GM23338 (cell line): ENCODE measurements around the gene PP2D1. TPM values are rescaled to one million over a fixed set of nuclear protein-coding genes. Genes with fewer than 3 reads are reported as not detected.

Experiments
- ATAC-seq: fragments of 200-7000 bp; cut with Tn5 transposase; 3 replicates; pipeline ENCODE4 v1.9.1; 2020
- DNase-seq: peaks from one replicate; pipeline ENCODE4 v3.0.0-alpha.2; 2015; ENCODE audit warnings: low spot score
- H2AFZ ChIP-seq: fragments of 200-600 bp; sonication (generic); 2 replicates; pipeline ENCODE4 v1.8.0; 2016; ENCODE audit warnings: antibody characterized with exemption, mild to moderate bottlenecking, moderate library complexity
- H3F3A ChIP-seq: fragments of 200-600 bp; sonication (generic); replicated peaks from 2 replicates; pipeline ENCODE4 v1.8.0; 2017; ENCODE audit warnings: antibody characterized with exemption, mixed run types, low read depth
- H3K27ac ChIP-seq: fragments of 200-600 bp; sonication (generic); 2 replicates; pipeline ENCODE4 v1.6.1; 2016; ENCODE audit warnings: low read depth
- H3K27me3 ChIP-seq: fragments of 200-600 bp; sonication (generic); 2 replicates; pipeline ENCODE4 v1.8.0; 2016; ENCODE audit warnings: mild to moderate bottlenecking, mixed run types, moderate library complexity; ENCODE audit not compliant: insufficient read depth
- H3K36me3 ChIP-seq: fragments of 200-600 bp; sonication (generic); 2 replicates; pipeline ENCODE4 v1.8.0; 2016; ENCODE audit warnings: mild to moderate bottlenecking; ENCODE audit not compliant: insufficient read depth
- H3K4me1 ChIP-seq: fragments of 200-600 bp; sonication (generic); 2 replicates; pipeline ENCODE4 v1.8.0; 2016; ENCODE audit warnings: mild to moderate bottlenecking, moderate library complexity; ENCODE audit not compliant: insufficient read depth
- H3K4me2 ChIP-seq: fragments of 200-600 bp; sonication (generic); 2 replicates; pipeline ENCODE4 v1.7.1; 2017; ENCODE audit warnings: mixed run types
- H3K4me3 ChIP-seq: fragments of 200-600 bp; sonication (generic); 2 replicates; pipeline ENCODE4 v1.6.1; 2016; ENCODE audit warnings: mixed run types
- H3K79me2 ChIP-seq: fragments of 200-600 bp; sonication (generic); replicated peaks from 2 replicates; pipeline ENCODE4 v1.8.0; 2017; ENCODE audit warnings: mild to moderate bottlenecking; ENCODE audit not compliant: insufficient read depth
- H3K9me2 ChIP-seq: fragments of 200-600 bp; sonication (generic); 2 replicates; pipeline ENCODE4 v1.8.0; 2017; ENCODE audit not compliant: insufficient read depth
- H4K20me1 ChIP-seq: fragments of 200-600 bp; sonication (generic); replicated peaks from 2 replicates; pipeline ENCODE4 v1.8.0; 2017; ENCODE audit warnings: mild to moderate bottlenecking; ENCODE audit not compliant: insufficient read depth
- H3K27ac Mint-ChIP-seq: 2 replicates; pipeline ENCODE4 v1.8.0; 2020; ENCODE audit warnings: inconsistent platforms, mild to moderate bottlenecking, moderate library complexity, mixed read lengths
- H3K27me3 Mint-ChIP-seq: 3 replicates; pipeline ENCODE4 v1.8.0; 2022; ENCODE audit warnings: low read depth, mild to moderate bottlenecking, moderate library complexity, mixed read lengths, inconsistent platforms; ENCODE audit not compliant: insufficient read depth, poor library complexity
- H3K36me3 Mint-ChIP-seq: 3 replicates; pipeline ENCODE4 v1.8.0; 2021; ENCODE audit warnings: low read depth, mild to moderate bottlenecking, inconsistent platforms, moderate library complexity, mixed read lengths
- H3K4me1 Mint-ChIP-seq: 3 replicates; pipeline ENCODE4 v1.8.0; 2020; ENCODE audit warnings: mild to moderate bottlenecking, inconsistent platforms, mixed read lengths
- H3K4me3 Mint-ChIP-seq: 3 replicates; pipeline ENCODE4 v1.8.0; 2021; ENCODE audit warnings: moderate library complexity, mild to moderate bottlenecking, inconsistent platforms, mixed read lengths
- H3K9me3 Mint-ChIP-seq: 3 replicates; pipeline ENCODE4 v1.8.0; 2020; ENCODE audit warnings: moderate library complexity, mild to moderate bottlenecking, inconsistent platforms, mixed read lengths
- CREB1 ChIP-seq: fragments of 250-450 bp; sonication (Bioruptor Pico); IDR thresholded peaks from 2 replicates; pipeline ENCODE4 v1.5.0; 2020; ENCODE audit warnings: low read depth, mild to moderate bottlenecking, moderate library complexity
- CTCF ChIP-seq, 2 experiments: fragments of 200-600 bp in 1 of 2; sonication (generic) in 1 of 2; conservative IDR thresholded peaks; 2 replicates each; pipeline versions ENCODE4 v1.5.1 to v1.6.1; 2016 to 2017; ENCODE audit warnings: antibody characterized with exemption in 2 of 2, low read depth in 2 of 2, mild to moderate bottlenecking in 2 of 2, moderate library complexity in 1 of 2
- EZH2 ChIP-seq: fragments of 200-600 bp; sonication (generic); IDR thresholded peaks from one replicate; pipeline ENCODE4 v1.8.0; 2017; ENCODE audit warnings: antibody characterized with exemption, mild to moderate bottlenecking, low read depth; ENCODE audit not compliant: unreplicated experiment
- EZH2phosphoT487 ChIP-seq: fragments of 200-600 bp; sonication (generic); IDR thresholded peaks from one replicate; pipeline ENCODE4 v1.8.1; 2018; ENCODE audit warnings: antibody characterized with exemption; ENCODE audit not compliant: unreplicated experiment
- JUNB ChIP-seq: IDR thresholded peaks from one replicate; pipeline ENCODE4 v1.6.1; 2016; ENCODE audit warnings: antibody characterized with exemption; ENCODE audit not compliant: unreplicated experiment
- NANOG ChIP-seq: IDR thresholded peaks from 2 replicates; pipeline ENCODE4 v1.6.1; 2016; ENCODE audit warnings: antibody characterized with exemption, borderline replicate concordance
- POLR2AphosphoS5 ChIP-seq: IDR thresholded peaks from 2 replicates; pipeline ENCODE4 v1.6.1; 2016; ENCODE audit warnings: antibody characterized with exemption, low read depth
- REST ChIP-seq: IDR thresholded peaks from one replicate; pipeline ENCODE4 v1.6.1; 2018; ENCODE audit warnings: antibody characterized with exemption; ENCODE audit not compliant: unreplicated experiment
- ZNF114 ChIP-seq: fragments of 250-450 bp; sonication (Bioruptor Pico); IDR thresholded peaks from 2 replicates; pipeline ENCODE4 v1.5.0; 2020; ENCODE audit warnings: mild to moderate bottlenecking, moderate library complexity
- ZNF462 ChIP-seq: fragments of 250-450 bp; sonication (Bioruptor Pico); IDR thresholded peaks from 2 replicates; pipeline ENCODE4 v1.5.0; 2020; ENCODE audit warnings: mild to moderate bottlenecking, moderate library complexity
- polyA plus RNA-seq: library from polyadenylated mRNA; unstranded; fragments of >200 nt; fragmentation: Nextera tagmentation; extraction: Ambion mirVana; gene quantifications from 2 replicates; pipeline ENCODE4 v1.2.1, GENCODE V29; 2016
- total RNA-seq: library from RNA; depleted of rRNA; stranded (reverse); fragments of >200 nt; shearing (Covaris generic); gene quantifications from 2 replicates; pipeline ENCODE4 v1.2.3, GENCODE V29; 2014

Gene PP2D1
- total and polyA plus RNA-seq, 2 experiments from 2014 or later, result 0.40 TPM; not detected in 1

- no peaks in the 10 kb centered on the region for H3K27me3 Mint-ChIP-seq
- no peak overlapping the region for H3K27ac Mint-ChIP-seq
- ATAC-seq (no peak), DNase-seq (no peak)
- H3K4me1 ChIP-seq, result peaks cover 6% of the 10 kb centered on the region
- H3K27ac ChIP-seq, result no peak overlapping the region
- no peak overlapping the region for H3K4me2 ChIP-seq
- no peaks in the 10 kb centered on the region for H3F3A ChIP-seq
- H3K4me1 Mint-ChIP-seq, result no peaks in the 10 kb centered on the region
- H3K4me3 Mint-ChIP-seq, result no peak overlapping the region
- no peaks in the 10 kb centered on the region; the same call in 1 of the 2 replicates for H4K20me1 ChIP-seq
- H3K27me3 ChIP-seq, result no peaks in the 10 kb centered on the region
- H2AFZ ChIP-seq, result no peak overlapping the region
- H3K36me3 Mint-ChIP-seq, result no peaks in the 10 kb centered on the region
- H3K9me3 Mint-ChIP-seq, result no peaks in the 10 kb centered on the region
- no peaks in the 10 kb centered on the region for H3K36me3 ChIP-seq
- H3K4me3 ChIP-seq, result no peak overlapping the region
- H3K9me2 ChIP-seq, result no peaks in the 10 kb centered on the region
- TF ChIP-seq CTCF (conservative IDR thresholded peaks at IDR 0.05; ENCODE audit: low read depth in 2 of 2), result no peak
- no peak for TF ChIP-seq REST
- no peak for TF ChIP-seq POLR2AphosphoS5
- no peak for TF ChIP-seq NANOG
- no peak for TF ChIP-seq JUNB
- H3K79me2 ChIP-seq, result no peaks in the 10 kb centered on the region
These were observed 47.9 kb upstream of the PP2D1 start for GRCh38 chr3:20059929-20060328.

- Histone ChIP-seq H3K27ac (no peak overlapping the region), H3K27me3 (no peaks in the 10 kb centered on the region), H3K4me2 (no peak overlapping the region), H2AFZ (no peak overlapping the region), H3K79me2 (no peaks in the 10 kb centered on the region), H3F3A (no peaks in the 10 kb centered on the region), H3K9me2 (no peaks in the 10 kb centered on the region), H4K20me1 (no peaks in the 10 kb centered on the region; the same call in 1 of the 2 replicates), H3K36me3 (no peaks in the 10 kb centered on the region), H3K4me3 (no peak overlapping the region), H3K4me1 (peaks cover 9% of the 10 kb centered on the region)
- Mint-ChIP-seq H3K4me1 (no peaks in the 10 kb centered on the region), H3K36me3 (no peaks in the 10 kb centered on the region), H3K4me3 (no peak overlapping the region), H3K27me3 (no peaks in the 10 kb centered on the region), H3K27ac (no peak overlapping the region), H3K9me3 (no peaks in the 10 kb centered on the region)
- no peak for ATAC-seq
- DNase-seq, result no peak
- TF ChIP-seq EZH2 (no peak), JUNB (no peak), NANOG (no peak), EZH2phosphoT487 (no peak), CREB1 (CRISPR knock-in tag) (no peak), ZNF462 (CRISPR knock-in tag) (no peak), ZNF114 (CRISPR knock-in tag) (no peak)
These were observed 45.6 kb upstream of the PP2D1 start for GRCh38 chr3:20057612-20058180.
